ENCODE results near the gene FSCN2. TPM values are rescaled to one million over a fixed set of nuclear protein-coding genes. Genes with fewer than 3 reads are reported as not detected.
A peak's percentile ranks its signal among the peaks of the same experiment; 100 is the strongest.

FSCN2 gene
- total RNA-seq, 4 donors from 2014 or later: 1.1 to 2.3 (median 1.8) TPM; not detected in 1

DNA sequence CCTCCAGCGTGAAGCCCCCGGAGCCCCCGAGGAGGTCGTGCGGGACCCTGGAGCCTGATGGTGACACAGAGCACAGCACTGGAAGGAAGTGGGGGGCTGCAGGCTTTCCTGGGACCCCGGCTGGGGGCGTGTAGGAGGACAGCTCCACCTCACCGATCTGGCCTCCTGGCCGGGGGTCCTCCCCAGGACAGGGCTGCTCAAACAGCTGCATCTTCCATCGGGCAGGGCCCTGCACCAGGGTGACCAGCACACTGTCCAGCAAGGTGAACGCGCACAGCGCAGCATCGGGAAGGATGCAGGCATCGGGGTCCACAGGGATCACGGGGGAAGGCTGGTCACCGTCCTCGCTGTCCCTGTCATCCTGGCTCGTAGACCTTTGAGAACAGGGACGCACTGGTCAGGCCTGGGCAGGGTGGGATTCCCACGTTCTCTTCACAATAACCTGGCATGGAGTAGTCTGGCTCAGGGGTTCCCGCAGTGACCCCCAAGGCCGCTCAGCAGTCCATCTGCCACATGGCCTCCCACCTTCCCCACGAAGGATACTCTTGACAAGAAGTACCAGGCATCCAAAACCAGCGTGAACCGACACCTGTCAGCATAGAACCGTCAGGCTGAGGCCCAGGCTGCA lies 22.8 kb downstream of the FSCN2 start:
- H3K4me1 ChIP-seq: peaks cover 15 to 38% (median 21%) of the 10 kb centered on the region in 3 donors
- H3K36me3 ChIP-seq: peaks cover 12 to 51% (median 20%) of the 10 kb centered on the region in 3 donors
- H3K4me3 ChIP-seq: peak overlapping the region; percentile 89 to 100 (median 96)
- H3K9me3 ChIP-seq: no peaks in the 10 kb centered on the region
- no peaks in the 10 kb centered on the region for H3K27me3 ChIP-seq
- intact Hi-C loops (cut with DNase I): no loop called here
- WGBS, 2 donors: 80% methylated on average over 1 of the region's 27 CpGs
- peak overlapping the region in 2 of 4 donors; percentile 86 to 91 for H3K27ac ChIP-seq
- no peak for DNase-seq
- no peak for TF ChIP-seq POLR2A (IDR thresholded peaks at IDR 0.05)
- TF ChIP-seq, protein P1, sequence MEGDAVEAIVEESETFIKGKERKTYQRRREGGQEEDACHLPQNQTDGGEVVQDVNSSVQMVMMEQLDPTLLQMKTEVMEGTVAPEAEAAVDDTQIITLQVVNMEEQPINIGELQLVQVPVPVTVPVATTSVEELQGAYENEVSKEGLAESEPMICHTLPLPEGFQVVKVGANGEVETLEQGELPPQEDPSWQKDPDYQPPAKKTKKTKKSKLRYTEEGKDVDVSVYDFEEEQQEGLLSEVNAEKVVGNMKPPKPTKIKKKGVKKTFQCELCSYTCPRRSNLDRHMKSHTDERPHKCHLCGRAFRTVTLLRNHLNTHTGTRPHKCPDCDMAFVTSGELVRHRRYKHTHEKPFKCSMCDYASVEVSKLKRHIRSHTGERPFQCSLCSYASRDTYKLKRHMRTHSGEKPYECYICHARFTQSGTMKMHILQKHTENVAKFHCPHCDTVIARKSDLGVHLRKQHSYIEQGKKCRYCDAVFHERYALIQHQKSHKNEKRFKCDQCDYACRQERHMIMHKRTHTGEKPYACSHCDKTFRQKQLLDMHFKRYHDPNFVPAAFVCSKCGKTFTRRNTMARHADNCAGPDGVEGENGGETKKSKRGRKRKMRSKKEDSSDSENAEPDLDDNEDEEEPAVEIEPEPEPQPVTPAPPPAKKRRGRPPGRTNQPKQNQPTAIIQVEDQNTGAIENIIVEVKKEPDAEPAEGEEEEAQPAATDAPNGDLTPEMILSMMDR (IDR thresholded peaks at IDR 0.05): no peak

DNA sequence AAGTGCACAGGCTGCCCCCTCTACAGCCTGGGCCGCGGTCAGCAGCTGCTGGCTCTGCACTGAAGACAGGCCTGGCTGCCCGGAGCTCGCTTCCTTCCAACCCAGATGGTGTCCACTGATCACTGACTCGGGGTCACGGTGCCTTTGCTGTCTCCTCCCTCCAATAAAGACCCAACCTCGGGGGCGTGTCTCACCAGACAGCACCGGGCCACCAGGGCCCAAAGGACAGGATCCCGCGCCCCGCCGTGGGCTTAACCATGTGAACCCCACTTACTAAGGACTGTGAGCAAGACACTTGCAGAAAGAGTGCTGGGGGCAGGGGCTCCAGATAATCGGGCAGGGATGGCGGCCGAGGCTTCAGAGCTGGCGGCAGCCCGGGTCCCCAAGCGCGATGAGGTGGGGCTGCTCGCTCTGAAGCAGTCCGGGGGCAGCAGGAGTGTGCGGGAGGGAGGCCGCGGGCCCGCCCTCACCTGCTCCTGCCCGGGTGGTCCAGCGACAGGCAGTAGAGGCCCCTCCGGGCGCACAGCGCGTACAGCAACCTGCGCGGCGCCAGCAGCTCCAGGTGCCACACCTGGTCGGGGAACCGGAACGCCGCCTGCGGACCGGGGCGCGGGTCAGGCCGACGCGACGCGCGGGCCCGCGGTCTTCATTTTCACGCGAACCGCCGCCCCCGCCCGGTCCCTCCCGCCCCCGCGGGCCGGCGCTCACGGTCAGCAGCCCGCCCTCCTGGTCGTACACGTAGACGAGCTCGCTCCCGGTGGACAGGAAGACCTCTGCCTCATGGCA lies 23.5 kb downstream of the FSCN2 start:
- H3K4me3 ChIP-seq: peak overlapping the region; percentile 89 to 100 (median 96)
- H3K36me3 ChIP-seq: peaks cover 12 to 50% (median 13%) of the 10 kb centered on the region in 3 donors
- H3K27me3 ChIP-seq: no peaks in the 10 kb centered on the region
- no peak for DNase-seq
- peak overlapping the region; percentile 86 to 95 (median 92) for H3K27ac ChIP-seq
- intact Hi-C loops (cut with DNase I): no loop called here
- TF ChIP-seq POLR2A (IDR thresholded peaks at IDR 0.05): no peak
- TF ChIP-seq, protein P1 (IDR thresholded peaks at IDR 0.05): no peak
- H3K4me1 ChIP-seq: peaks cover 15 to 38% (median 21%) of the 10 kb centered on the region in 3 donors
- WGBS, 2 donors: 0% methylated on average over 3 of the region's 69 CpGs; no CpG with 5 or more reads in 1 of the 2 donors
- H3K9me3 ChIP-seq: no peaks in the 10 kb centered on the region

DNA sequence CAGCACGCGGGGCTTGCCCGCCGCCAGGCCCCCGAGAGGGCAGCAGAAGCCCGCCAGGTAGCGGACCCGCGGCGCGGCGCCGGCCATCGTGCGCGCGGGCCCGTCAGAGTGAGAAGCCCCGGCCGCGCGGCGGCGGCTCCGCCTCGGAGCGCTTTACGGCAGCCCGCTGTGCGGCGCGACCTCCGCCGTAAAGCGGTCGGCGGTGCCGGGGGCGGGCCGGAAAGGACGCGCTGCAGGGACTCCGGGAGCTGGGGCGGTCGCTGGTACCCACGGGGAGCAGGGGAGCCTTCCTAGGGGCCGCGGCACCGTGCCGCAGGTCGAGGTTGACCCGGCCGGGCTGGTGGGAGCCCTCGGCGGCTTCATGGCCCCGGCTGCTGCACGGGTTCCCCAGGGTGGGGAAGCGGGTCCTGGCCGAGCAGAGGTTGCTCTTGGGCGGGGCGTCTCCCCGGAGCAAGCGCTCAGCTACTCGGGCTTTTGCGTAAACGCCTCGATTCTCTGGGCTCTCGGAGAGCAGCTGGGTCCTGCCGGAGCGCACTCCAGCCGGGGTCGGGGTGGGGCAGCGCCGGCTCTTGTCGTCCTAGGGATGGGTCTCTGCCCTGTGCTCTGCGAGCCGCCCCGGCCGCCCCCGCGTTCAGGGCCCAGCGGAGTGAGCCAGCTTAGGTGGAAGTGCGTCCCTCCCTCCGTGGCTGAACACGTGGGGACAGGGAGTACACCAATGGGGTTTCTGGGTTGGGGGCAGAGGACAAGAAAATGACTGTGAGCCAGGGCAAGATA lies 24.3 kb downstream of the FSCN2 start, which contains the start of gene FAAP100:
Gene FAAP100, minus strand, starts transcription at position 110 of the 774 bp plus-strand sequence. Its CDS starts 23 bp downstream, at position 87.
- no peak for DNase-seq
- H3K36me3 ChIP-seq: peaks cover 5 to 50% (median 7%) of the 10 kb centered on the region in 3 donors
- H3K4me3 ChIP-seq: peak within 1 kb of the TSS; percentile 89 to 100 (median 96)
- 0% methylated on average over 3 of the region's 85 CpGs; no CpG with 5 or more reads in 1 of the 2 donors for WGBS, 2 donors
- no peaks in the 10 kb centered on the region for H3K27me3 ChIP-seq
- peaks cover 15 to 38% (median 21%) of the 10 kb centered on the region in 3 donors for H3K4me1 ChIP-seq
- H3K9me3 ChIP-seq: no peaks in the 10 kb centered on the region
- TF ChIP-seq, protein P1 (IDR thresholded peaks at IDR 0.05): peak in 1 of 6 experiments; percentile 12
- peak in 3 of 4 donors; percentile 10 to 86 (median 59) for TF ChIP-seq POLR2A (IDR thresholded peaks at IDR 0.05)
- peak within 1 kb of the TSS; percentile 86 to 95 (median 92) for H3K27ac ChIP-seq
- intact Hi-C loops (cut with DNase I): no loop called here

DNA sequence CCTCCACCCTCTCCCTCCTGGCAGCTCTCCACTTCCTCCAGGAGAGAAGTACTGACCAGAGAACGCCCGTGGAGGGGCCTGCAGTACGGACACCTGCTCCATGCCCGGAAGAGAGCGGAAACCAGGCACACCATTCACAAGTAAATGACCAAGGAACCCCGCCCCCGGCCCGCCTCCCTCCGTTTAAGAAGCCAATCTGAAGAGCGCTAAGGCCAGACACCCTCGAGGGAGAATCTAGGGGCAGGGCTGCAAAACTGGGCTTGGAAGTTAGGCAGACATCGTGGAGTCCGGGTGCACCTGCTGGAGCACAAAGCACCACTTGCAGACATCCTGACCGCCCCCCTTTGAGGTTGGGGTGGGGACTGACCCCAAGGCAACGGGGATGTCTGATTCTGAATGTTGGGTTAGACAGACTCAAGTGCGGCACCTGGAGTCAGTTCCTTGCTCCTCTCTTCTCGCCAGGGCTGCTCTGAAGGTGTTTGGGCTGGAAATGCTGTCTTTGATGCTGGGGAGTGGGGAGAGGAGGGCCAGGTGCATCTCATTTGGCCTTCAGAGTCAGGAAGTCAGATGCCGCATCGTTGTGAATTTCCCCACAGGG lies 24.9 kb downstream of the FSCN2 start:
- WGBS, 2 donors: 0 to 4% methylated on average over 4 to 13 of the region's 19 CpGs
- Histone ChIP-seq H3K4me1 (peaks cover 15 to 38% (median 21%) of the 10 kb centered on the region in 3 donors), H3K36me3 (peaks cover 0 to 50% (median 10%) of the 10 kb centered on the region in 3 donors)

More for the DNA sequence above, 24.9 kb downstream of the FSCN2 start:
- Histone ChIP-seq H3K4me3 (peak overlapping the region; percentile 89 to 100 (median 96)), H3K27me3 (no peaks in the 10 kb centered on the region), H3K9me3 (no peaks in the 10 kb centered on the region), H3K27ac (peak overlapping the region; percentile 86 to 95 (median 92))
- peak in 2 of 4 donors; percentile 15 to 31 for TF ChIP-seq POLR2A (IDR thresholded peaks at IDR 0.05)
- TF ChIP-seq, protein P1 (IDR thresholded peaks at IDR 0.05): no peak
- intact Hi-C loops (cut with DNase I): no loop called here
- peak; percentile 47 for DNase-seq

Measured in esophagus squamous epithelium (tissue), 5 donors.